ENCODE data around the gene NACC1.

NACC1 gene

DNA sequence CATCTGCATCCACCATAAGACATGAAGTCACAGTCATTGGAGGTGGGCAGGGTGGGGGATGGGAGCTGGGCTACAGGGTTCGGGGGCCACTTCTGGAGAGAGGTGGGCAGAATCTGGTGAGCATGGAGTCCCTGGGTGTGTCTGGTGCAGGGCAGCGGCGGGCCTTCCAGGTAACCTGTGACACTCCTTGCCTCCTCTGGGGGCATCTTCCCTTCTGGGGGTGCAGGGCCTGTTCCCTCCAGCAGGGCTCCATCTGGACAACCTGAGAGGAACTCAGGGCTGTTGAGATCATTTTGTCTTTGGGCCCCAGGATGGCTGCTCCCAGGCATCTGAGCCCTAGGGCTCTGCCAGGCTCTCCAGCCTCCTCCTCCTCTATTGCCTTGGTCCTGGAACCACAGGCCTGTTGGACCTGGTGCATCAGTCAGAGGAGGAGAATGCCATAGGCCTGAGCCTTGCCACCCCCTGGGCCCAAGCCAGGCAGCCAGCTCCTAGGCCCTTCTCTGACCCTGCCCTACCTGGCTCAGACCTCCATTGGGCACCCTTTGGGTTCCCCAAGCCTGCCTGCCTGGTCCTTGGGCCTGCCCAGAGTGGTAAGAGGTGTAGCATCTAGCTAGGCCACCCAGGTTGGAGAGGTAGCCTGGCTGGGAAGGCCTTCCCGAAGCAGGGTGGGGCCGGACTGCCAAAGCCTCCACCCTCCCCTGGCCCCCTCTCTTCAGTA is 28.8 kb upstream of the NACC1 start:
- no peak for DNase-seq

DNA sequence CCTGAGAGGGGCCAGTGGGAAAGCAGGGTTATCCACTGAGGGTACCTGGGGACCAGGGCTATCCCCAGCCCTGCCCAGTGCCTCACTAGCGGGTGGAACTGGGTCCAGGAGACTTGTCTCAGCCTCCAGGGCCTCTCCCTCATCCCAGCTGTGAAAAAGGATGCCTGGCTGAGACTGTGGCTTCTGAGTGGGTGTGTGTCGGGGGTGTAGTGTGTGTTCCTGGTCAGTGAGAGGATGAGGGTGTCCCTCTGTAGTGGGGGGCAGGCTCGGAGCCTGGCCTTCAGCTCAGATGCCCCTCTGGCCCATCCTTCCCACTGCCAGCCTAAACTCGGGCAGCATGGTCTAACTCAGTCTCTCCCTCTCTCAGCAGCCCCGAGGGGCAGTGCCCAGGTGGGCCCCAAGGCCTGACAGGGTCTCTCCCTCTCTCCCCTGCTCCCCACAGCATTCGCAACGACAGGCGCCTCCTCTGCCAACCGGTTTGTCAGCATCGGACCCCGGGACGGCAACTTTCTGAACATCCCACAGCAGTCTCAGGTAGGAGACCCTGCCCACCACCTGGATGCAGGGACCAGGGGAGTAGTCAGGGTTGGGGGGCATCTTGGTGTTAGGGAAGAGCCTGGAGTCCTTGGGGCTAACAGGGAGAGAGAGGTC is 28.1 kb upstream of the NACC1 start:
- DNase-seq, result no peak

DNA sequence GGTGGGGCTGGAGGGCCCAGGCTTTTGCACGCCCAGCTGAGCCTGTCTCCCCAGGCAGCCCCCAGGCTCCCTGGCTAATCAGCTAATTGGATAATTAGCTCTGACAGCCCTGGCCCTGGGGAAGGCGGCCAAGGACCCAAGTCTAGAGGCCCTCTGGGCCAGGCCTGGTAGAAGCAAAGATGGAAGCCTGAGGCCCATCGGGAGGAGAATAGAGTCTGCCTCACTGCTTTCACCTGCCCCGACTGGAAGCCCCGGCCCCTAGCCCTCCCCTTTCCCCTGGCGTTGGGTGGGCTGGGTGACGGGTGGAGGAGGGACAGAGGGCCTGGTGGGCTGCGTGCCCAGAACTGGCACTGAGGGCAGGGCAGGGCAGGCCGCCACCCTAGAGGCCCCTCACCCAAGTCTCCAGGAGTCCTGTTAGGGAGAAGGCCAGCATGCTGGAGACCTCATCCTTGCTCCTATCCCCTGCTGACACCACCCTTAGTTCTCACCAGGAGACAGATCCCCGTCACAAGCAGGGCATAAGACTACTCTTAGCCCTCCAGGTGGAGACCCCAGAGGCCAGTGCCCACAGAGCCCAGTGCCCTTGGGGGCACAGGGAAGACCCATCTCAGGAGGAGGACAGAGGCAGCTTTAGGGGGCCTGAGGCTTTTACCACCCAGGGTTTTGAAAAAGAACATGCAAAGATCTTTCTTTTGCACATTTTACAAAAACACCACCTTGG is 27.4 kb upstream of the NACC1 start:
- DNase-seq, result no peak

DNA sequence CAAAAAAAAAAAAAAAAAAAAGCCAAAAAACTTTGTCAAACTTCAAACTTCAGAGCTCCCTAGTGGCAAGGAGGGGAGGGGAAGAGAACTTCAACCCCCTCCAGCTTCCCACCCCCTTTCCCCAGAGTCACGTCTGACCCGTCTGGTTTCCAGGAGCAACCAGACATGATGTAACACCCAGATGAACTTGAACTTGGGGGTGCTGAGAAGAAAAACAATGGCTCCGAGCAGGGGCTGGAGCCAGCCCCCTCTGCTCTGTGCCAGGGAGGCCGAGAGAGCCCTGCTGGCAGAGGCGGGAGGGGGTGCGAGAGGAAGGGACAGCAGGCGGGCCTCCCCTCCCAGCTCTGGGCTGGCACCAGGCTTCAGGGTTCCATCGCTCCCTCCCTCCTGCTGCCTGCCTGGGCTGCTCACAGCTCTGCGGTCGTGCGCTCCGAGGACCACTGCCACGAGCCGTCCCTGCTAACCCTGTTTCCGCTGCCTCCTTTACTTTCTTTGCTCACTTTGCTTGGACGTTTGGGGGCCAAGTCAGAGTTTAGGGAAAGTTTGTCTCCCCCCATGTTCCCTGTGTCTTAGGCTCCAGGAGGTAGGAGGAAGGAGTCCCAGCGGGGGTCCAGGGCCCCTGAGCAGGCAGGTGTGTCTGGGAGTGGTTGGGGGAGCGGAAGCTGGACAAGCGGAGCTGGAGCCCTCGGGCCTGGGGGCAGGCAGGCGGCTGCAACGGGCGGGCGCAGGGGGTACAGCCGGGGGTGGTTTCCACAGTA is 26.5 kb upstream of the NACC1 start:
- DNase-seq, result no peak

DNA sequence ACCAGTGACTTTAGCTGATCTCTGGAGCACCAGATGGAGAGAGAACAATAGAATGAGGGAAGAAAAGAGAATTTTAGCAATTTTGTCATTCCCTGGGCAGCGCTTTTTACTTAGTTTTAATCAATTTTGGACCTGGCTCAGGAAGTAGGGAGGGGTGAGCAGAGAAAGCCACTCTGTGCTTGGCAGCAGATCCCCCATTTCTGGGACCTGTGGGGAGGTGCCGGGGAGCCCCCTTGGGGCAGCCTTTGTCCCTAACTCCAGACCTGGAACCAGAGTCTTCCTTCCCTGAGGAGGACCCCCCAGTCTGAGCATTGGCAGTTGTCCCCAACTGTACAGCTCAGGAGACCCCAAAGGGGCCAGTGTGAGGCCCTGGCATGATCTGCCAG is 25.9 kb upstream of the NACC1 start:
- no peak for DNase-seq

DNA sequence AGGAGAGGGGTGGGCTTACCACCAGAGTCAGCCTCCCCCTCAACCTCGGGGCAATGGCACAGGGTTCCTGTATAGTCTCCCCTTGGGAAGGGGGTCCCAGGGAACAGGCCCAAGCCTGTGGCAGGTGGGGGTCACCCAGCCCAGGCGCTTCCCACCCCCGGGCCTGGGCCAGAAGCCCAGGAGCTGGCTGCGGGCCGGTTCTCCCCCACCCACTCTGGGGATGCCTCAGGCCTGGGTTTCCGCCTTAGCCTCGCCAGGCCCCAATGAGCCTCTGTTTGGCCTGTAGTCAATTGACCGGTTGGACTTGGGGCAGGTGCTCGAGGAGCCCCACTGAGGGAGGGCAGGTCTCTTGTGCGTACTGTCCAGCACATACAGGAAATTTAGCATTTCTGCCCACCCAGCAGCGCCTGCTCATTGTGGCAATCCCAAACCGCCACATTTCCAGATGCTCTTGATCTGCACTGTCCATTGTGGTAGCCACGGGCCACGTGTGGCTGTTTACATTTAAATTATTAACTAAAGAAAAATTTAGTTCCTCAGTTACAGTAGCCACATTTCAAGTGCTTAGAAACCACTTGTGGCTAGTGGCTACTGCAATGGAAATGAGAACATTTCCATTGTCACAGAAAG is 25.3 kb upstream of the NACC1 start:
- no peak for DNase-seq

DNA sequence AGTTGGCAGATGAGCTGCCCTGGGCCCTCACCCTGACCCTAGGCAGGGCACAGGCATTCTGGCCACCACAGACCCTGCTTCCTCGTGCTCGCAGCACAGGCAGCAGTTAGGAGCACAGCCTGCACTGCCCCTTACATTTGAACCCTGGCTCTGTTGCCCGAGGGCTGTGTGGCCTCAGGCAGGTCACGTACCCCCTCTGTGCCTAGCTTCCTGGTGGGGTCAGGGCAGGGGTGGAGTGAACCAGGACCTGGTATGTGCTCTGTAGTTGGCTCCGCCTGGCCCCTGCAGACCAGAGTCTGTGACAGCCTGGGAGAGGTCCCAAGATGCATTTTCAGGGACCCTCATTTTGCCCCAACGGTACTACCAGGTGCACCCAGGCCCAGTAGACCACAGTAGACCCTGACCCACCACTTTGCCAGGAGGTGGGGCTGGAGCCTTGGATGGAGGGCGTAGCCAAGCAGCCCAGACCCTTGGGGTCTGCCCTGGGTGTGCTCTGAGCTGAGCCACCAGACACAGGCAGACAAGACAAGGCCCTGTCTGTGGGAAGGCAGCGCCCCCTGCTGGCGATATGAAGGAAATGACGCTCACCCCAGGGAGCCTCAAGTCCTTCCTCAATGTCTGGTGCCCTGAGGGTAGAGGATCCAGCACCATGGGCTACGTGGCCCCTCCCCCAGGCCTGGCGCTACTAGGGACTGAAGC is 24.5 kb upstream of the NACC1 start:
- DNase-seq, result peak; percentile 81 to 84

DNA sequence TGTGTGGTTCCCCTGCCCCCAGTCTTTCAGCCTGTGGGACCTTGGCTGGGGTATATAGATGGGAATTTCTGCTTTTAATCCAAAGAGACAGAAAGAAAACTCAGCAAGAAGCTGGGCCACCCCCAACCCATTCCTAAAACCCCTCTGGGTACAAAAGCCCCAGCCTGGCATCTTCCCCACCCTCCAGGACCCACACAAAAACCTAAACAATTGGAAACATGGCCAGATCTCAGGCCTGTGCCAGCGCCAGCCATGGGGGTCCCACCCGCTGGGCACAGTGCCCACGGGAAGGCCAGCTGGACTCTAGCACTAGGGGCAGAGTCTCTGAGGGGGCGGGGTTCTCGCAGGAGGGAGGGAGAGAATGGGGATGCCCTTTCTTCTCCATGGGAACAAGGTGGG is 24.0 kb upstream of the NACC1 start:
- DNase-seq, result no peak

DNA sequence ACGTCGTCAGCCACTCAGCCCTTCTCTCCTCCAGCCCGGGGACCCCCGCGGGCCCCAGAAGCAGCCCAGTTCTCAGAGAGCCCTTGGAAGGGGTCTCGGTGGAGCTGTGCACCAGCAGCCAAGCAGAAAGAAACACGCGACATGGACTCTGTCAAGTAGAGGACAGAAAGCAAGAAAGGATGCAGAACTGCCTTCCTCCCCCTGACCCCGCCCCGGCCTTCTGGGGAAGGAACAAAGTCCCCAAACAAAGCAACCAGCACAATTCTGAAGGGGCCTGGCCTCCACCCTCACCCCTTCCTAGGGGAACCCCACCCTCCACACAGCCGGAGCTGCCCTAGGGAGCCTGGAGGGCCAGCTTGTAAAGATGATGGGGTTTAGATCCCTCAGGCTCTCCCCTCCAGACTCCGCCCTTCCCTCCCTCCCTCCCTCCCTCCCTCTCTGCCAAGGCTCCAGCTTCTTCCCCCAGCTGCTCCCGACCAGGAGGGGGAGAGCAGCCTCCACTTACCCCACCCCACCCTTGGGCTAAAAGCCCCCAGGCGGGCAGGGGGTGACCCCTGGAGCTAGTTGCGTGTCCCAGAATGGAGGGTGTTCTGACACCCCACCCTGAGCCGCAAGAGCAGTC is 23.2 kb upstream of the NACC1 start:
- DNase-seq, result no peak

DNA sequence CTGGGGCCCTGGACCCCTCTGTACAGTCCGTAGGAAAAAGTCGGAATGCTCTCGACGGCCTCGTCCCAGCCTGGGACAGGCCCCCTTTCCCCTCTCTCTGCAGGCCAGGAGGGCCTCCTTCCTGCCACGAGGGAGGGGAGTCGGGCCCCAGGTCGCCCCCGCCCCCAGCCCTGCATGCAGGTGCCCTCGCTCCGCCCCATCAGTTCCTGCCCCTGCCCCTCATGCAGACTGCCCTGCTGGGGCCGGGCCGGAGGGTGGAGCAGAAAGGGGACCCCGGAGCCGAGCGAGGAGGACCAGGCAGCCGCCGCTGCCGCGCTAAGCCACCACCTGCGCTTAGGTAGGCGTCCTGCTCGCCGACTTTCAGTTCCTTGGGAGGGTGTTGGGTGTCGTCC is 22.7 kb upstream of the NACC1 start:
- DNase-seq, result no peak

DNA sequence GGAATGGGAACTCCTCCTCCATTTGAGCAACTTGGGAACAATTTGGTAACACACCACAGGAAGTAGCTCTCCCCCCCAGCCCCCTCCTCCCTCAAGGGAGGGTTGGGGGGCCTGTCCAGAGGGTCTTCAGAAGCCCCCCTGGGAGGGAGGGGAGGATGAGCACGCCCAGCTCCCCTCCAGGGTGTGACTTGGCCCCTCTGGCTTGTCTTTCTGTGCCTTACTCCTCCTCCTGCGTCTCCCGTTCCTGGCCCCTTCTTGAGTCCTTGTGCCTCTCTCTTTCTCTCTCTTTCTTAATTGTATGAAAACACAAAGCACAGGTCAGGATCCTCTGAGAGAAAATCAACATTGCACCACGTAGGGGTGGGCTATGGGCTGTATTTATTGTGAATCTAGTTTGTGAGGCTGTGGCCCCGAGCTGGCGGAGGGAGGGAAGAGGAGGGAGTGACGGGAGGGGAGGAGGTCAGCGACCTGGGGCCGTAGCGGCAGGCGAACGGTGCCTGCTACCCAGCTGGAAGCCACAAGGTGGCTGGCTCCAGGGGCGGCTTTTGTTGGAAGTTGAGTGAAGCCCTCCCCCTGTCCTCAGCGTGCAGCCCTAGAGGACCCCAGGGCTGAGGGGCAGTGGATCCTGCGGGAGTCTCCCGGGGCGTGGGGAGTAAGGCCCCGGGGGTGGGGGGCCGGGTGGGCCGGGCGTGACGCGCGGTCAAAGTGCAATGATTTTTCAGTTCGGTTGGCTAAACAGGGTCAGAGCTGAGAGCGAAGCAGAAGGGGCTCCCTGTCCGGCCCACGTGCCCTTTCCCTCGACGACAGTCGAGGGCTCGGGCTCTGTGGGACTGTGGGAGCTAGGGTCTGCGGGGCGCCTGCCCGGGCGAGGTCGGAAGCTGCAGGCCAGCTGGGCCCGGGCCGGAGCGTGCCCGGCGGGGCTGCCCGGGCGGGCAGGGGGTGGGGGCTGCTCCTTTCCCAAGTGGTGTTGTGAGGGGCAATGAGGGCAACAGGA is 21.8 kb upstream of the NACC1 start:
- peak in 1 of 2 donors; percentile 29 for DNase-seq

DNA sequence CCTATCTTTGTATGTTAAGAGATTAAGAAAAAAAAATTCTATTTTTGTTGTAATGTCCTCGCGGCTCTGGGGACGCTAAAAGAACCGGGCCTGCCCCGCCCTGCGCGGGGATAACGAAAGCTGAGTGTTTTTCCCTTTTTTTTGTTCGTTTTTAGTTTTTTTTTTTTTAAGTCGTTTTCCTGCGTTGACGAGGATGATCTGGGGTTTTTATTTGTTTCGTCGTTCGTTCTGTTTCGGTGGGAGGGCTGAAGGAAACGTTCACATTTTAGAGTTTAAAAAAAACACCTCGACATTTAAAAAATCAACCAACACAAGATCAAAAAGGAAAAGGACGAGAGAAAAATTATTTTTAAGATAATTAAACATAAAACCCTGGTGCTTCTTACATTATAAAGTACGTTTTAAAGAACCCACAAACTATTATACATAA is 21.0 kb upstream of the NACC1 start:
- DNase-seq, result no peak

DNA sequence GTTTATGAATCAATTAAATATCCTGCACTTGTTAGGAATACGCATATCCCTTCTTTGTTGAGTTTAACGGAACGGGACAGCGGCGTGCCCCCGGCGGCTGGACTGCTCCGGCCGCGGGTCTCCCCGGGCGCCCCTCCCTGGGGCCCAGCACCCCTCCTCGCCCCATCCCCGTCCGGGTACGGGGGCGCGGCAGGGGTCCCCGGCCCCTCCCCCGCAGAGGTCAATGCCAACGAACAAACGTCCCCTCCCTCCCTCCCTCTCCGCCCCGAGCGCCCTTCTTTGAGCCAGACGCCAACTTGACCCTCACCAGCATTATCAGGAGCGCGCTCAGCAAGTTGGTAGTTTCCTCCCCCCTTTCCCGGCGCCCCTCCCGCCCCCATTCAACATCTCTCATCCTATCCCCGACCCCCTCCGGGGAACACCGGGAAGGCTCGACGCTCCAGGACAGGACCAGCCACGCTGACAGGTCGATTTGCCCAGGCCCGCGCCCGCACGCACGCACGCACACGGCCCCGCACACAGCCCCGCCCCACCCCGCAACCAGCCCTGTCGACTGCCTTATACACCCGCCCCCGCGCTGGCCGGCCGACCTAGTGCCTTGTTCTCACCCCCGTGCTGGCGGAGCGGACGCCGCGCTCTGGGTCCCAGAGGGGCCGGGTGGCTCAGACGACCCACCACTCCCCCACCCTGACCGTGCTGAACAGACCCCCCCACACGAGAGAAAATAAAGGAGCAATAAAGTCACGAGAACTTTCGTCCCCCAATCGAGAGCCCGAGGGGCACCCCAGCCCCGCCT is 20.4 kb upstream of the NACC1 start:
- no peak for DNase-seq

DNA sequence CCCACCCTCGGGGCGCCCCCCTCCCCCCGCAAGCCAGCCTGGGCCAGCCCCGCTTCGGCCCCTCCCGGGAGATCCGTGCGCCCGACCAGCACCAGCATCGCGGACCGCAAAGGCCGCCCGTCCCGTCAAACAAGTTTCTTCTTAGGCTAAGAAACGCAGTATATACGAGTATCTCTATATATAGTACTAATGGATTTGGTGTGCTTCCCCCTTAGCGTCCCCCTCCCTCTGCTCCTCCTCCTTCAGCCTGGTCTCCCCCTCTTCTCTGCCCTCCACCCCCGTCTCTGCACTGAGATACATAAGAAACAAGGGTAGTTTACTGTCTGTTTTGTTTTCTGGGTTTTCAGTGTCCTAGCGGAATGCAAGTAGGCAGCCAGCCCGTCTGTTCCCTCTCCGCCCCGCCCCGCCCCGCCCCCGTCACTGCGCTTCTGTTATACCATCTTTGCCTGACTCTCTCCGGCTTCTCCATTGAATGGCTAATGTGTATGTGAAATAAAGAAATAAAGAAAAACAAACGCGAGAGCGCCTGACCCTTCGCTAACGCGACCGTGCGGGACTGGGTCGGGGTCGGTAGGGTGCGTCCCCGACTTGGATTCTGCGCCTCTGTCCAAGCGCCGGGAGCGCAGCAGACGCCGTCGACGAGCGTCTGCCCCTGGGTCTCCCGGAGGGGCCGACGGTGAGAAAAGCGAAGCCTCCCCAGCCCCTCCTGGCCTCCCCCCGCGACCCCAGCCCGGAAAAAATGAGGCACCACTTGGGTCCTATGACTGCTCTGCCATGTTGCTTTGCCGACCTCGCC is 19.6 kb upstream of the NACC1 start:
- DNase-seq, result no peak

DNA sequence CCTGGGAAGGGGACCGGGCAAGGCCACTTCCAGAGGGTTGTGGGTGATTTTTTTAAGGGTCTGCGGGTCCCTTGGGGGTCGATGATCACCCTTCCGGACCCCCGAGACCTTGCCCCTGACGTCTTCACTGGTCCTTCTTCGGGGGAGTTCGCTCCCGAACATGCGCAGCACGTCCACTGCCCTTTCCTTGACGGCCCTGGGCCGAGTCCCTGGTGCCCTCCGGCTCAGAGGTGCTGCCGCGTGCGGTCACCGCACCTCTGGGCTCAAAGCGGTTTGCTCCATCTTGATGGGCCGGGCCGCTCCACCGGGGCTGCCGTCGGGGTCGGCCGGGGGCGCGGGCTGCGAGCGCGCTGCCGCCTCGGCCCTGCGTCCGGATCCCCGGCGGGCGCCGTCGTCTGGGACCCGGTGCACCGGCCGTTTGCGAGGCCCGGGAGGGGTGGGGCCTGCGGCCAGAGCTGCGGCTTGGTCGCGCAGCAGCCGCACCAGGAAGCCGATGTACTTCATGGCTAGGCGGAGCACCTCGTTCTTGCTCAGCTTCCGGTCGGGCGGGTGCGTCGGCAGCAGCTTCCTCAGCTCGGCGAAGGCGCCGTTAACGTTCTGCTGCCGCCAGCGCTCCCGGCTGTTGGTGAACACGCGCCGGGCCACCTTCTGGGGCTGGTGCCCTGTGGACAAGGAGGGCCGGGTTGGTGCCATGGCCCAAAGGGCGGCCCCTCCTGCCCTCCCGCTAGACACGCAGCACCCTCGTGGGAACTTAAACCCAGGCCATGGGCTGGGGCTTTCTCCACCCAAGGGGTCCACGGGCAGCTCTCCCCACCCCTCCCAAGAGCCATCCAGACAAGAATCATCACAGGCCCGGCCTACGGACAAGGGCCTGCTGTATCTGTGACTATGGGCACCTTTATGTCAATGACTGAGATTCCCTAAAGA is 18.7 kb upstream of the NACC1 start:
- peak; percentile 72 to 78 for DNase-seq

DNA sequence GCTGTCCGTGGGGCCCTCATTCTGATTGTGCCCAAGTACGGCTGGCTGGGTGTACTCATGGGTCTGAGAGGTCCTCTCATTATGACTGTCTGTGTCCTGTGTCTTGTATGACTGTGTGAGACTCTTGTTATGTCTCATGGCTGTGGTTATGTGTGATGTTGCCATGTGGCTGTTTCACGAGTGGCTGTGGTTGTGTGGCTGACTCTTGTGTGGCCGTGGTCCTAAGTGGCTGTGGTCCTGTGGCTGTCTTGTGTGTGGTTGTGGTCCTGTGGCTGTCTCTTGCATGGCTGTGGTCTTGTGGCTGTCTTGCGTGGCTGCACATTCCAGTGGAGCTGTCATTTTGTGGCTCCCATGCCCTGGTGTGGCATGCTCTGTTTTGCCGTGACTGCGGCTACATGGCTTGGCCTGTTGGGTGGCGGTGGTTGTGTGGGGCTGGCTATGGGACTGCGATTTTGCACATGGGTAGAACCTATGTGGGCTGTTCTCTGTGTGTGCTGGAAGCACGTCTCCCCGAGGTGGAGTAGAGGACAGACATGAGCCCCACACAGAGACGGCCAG is 18.0 kb upstream of the NACC1 start:
- DNase-seq, result peak; percentile 72 to 73

Data from stimulated activated CD4-positive, alpha-beta T cell treated with anti-CD3 and anti-CD28 coated beads, Interleukin-2, amount 100 ng/mL, for 24 hours (primary cell).